PC-3 (cell line): ENCODE results near the gene CDC42SE2. TPM values are rescaled to one million over a fixed set of nuclear protein-coding genes. Genes with fewer than 3 reads are reported as not detected.
"Not testable (repeated sequence)": the region's sequence is repeated elsewhere in the genome, so short reads cannot be mapped to it uniquely, and the experiment has no call there.

Experiments
- ATAC-seq: fragments of 200-7000 bp; cut with Tn5 transposase; 2 replicates; pipeline ENCODE4 v1.9.1; 2020; ENCODE audit warnings: mild to moderate bottlenecking, moderate library complexity
- BruUV-seq: library from RNA; stranded (reverse); fragments of 400-500 nt; replicated peaks from 2 replicates; lab custom pipeline; 2021; lab: Mats Ljungman, UMichigan
- CTCF ChIA-PET: fragments of 300-600 bp; sonication (Branson Sonifier 250); formaldehyde crosslinking; loops from one replicate; lab custom pipeline; 2022; ENCODE audit warnings: antibody characterized with exemption; lab: Charles Lee
- POLR2A ChIA-PET: fragments of 300-600 bp; sonication (Branson Sonifier 250); formaldehyde crosslinking; loops from one replicate; lab custom pipeline; 2022; ENCODE audit warnings: antibody characterized with exemption; ENCODE audit not compliant: unreplicated experiment; lab: Charles Lee
- DNase-seq: peaks from one replicate; pipeline ENCODE4 v3.0.0-alpha.2; 2015
- H2AFZ ChIP-seq: fragments of 300-600 bp; sonication (generic); 2 replicates; pipeline ENCODE4 v1.6.0; 2016; ENCODE audit warnings: antibody characterized with exemption, low read length
- H3F3A ChIP-seq: fragments of 300-600 bp; sonication (generic); one replicate; pipeline ENCODE4 v1.6.0; 2017; ENCODE audit warnings: antibody characterized with exemption, low read length, control low read depth, mild to moderate bottlenecking; ENCODE audit not compliant: unreplicated experiment
- H3K27ac ChIP-seq: fragments of 300-600 bp; sonication (generic); 2 replicates; pipeline ENCODE4 v1.5.1; 2016; ENCODE audit warnings: mild to moderate bottlenecking, low read length
- H3K27me3 ChIP-seq: fragments of 300-600 bp; sonication (generic); 2 replicates; pipeline ENCODE4 v1.6.1; 2016; ENCODE audit warnings: low read length, mixed read lengths
- H3K36me3 ChIP-seq: fragments of 300-600 bp; sonication (generic); 2 replicates; pipeline ENCODE4 v1.6.1; 2016; ENCODE audit warnings: low read depth, mixed run types, low read length, mixed read lengths
- H3K4me1 ChIP-seq: fragments of 300-600 bp; sonication (generic); 2 replicates; pipeline ENCODE4 v1.5.1; 2016; ENCODE audit warnings: low read length; ENCODE audit not compliant: insufficient read depth
- H3K4me2 ChIP-seq: fragments of 300-600 bp; sonication (generic); 2 replicates; pipeline ENCODE4 v1.6.0; 2016; ENCODE audit warnings: low read length
- H3K4me3 ChIP-seq: fragments of 300-600 bp; sonication (generic); 2 replicates; pipeline ENCODE4 v1.5.1; 2016; ENCODE audit warnings: mild to moderate bottlenecking, low read length, mixed read lengths
- H3K79me2 ChIP-seq: fragments of 300-600 bp; sonication (generic); 2 replicates; pipeline ENCODE4 v1.6.1; 2017; ENCODE audit warnings: low read length, mixed read lengths
- H3K9ac ChIP-seq: fragments of 300-600 bp; sonication (generic); 2 replicates; pipeline ENCODE4 v1.6.0; 2016; ENCODE audit warnings: mild to moderate bottlenecking, low read length
- H3K9me2 ChIP-seq: fragments of 300-600 bp; sonication (generic); replicated peaks from 2 replicates; pipeline ENCODE4 v1.6.1; 2016; ENCODE audit warnings: mixed run types, low read length, mixed read lengths
- H3K9me3 ChIP-seq: fragments of 300-600 bp; sonication (generic); 2 replicates; pipeline ENCODE4 v1.6.1; 2016; ENCODE audit warnings: low read length, mixed read lengths
- H4K20me1 ChIP-seq: fragments of 300-600 bp; sonication (generic); 2 replicates; pipeline ENCODE4 v1.6.1; 2016; ENCODE audit warnings: low read length, mixed read lengths
- EZH2 ChIP-seq: fragments of 300-600 bp; sonication (generic); IDR thresholded peaks from one replicate; pipeline ENCODE4 v1.6.1; 2017; ENCODE audit warnings: antibody characterized with exemption, mild to moderate bottlenecking, low read length; ENCODE audit not compliant: unreplicated experiment
- EZH2phosphoT487 ChIP-seq: fragments of 300-600 bp; sonication (generic); IDR thresholded peaks from 2 replicates; pipeline ENCODE4 v1.6.1; 2018; ENCODE audit warnings: mild to moderate bottlenecking, antibody characterized with exemption, low read length, borderline replicate concordance
- intact Hi-C: fragments of 100-400 bp; cut with micrococcal nuclease; formaldehyde crosslinking; loops from 2 replicates; pipeline ENCODE4 v1.9.0; 2023
- total RNA-seq: library from RNA; depleted of rRNA; stranded (reverse); fragments of >200 nt; gene quantifications from 2 replicates; pipeline ENCODE4 v1.2.3, GENCODE V29; 2014
- TF ChIP-seq, protein P1 (sequence below): fragments of 300-600 bp; sonication (generic); conservative IDR thresholded peaks from 2 replicates; pipeline ENCODE4 v1.5.1; 2017; ENCODE audit warnings: antibody characterized with exemption, low read depth, mild to moderate bottlenecking, low read length

CDC42SE2 gene
- total RNA-seq, 1 experiment from 2014 or later, result 13.3 TPM

DNA sequence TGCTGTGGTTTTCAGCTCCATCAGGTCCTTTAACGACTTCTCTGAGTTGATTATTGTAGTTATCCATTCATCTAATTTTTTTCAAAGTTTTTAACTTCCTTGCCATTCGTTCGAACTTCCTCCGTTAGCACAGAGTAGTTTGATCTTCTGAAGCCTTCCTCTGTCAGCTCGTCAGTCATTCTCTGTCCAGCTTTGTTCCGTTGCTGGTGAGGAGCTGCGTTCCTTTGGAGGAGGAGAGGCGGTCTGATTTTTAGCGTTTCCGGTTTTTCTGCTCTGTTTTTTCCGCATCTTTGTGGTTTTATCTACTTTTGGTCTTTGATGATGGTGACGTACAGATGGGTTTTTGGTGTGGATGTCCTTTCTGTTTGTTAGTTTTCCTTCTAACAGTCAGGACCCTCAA, 72.9 kb downstream of the CDC42SE2 start:
- ATAC-seq, DNase-seq, POLR2A ChIA-PET: not testable (repeated sequence)

DNA sequence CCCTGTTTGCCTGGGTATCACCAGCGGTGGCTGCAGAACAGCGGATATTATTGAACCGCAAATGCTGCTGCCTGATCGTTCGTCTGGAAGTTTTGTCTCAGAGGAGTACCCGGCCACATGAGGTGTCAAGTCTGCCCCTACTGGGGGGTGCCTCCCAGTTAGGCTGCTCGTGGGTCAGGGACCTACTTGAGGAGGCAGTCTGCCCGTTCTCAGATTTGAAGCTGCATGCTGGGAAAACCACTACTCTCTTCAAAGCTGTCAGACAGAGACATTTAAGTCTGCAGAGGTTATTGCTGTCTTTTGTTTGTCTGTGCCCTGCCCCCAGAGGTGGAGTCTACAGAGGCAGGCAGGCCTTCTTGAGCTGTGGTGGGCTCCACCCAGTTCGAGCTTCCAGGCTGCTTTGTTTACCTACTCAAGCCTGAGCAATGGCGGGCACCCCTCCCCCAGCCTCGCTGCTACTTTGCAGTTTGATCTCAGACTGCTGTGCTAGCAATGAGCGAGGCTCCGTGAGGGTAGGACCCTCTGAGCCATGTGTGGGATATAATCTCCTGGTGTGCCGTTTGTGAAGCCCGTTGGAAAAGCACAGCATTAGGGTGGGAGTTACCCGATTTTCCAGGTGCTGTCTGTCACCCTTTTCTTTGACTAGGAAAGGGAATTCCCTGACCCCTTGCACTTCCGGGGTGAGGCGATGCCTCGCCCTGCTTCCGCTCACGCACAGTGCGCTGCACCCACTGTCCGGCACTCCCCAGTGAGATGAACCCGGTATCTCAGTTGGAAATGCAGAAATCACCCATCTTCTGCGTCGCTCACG, 73.6 kb downstream of the CDC42SE2 start:
- POLR2A ChIA-PET, H3K27me3 ChIP-seq: not testable (repeated sequence)

More for the DNA sequence above, 72.9 kb downstream of the CDC42SE2 start:
- H3K36me3 ChIP-seq, H3K27ac ChIP-seq, H3K79me2 ChIP-seq, H2AFZ ChIP-seq, H3K4me3 ChIP-seq, H3K9me3 ChIP-seq, intact Hi-C loops, H3K4me2 ChIP-seq, H3K27me3 ChIP-seq, BruUV-seq, H3K4me1 ChIP-seq, H3K9ac ChIP-seq, H4K20me1 ChIP-seq, CTCF ChIA-PET, H3K9me2 ChIP-seq, H3F3A ChIP-seq: not testable (repeated sequence)

DNA sequence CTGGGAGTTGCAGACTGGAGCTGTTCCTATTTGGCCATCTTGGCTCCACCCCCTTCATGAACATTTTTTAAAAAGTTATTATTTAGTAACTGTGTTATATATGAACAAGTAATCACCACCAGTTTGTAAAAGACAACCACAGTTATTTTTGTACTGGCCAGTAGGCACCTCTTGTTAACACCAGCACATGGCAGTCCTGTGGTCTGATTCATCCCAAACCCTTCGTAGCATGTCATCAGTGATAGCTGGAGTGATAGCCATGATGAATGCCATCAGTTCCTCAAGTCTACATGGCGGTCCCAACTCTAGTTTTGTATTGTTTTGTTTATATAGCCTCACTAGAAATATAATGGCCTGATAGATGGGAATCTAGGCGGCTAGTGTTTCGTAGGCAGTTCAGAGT, 74.2 kb downstream of the CDC42SE2 start:
- intact Hi-C loops, result no loop called here

More for the DNA sequence above, 73.6 kb downstream of the CDC42SE2 start:
- CTCF ChIA-PET, H3K27ac ChIP-seq, H3K4me3 ChIP-seq, H4K20me1 ChIP-seq, H3K9ac ChIP-seq, H3K9me2 ChIP-seq, DNase-seq, H3K4me2 ChIP-seq, H3K4me1 ChIP-seq, H3K9me3 ChIP-seq, H3K36me3 ChIP-seq, ATAC-seq, H2AFZ ChIP-seq, BruUV-seq, intact Hi-C loops, H3F3A ChIP-seq, H3K79me2 ChIP-seq: not testable (repeated sequence)

DNA sequence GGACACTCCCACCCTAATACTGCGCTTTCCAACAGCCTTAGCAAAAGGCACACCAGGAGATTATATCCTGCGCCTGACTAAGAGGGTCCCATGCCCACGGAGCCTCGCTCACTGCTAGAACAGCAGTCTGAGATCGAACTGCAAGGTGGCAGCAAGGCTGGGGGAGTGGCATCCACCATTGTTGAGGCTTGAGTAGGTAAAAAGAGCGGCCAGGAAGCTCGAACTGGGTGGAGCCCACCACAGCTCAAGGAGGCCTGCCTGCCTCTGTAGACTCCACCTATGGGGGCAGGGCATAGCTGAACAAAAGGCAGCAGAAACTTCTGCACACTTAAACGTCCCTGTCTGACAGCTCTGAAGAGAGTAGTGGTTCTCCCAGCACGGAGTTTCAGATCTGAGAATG, 80.4 kb downstream of the CDC42SE2 start:
- H3K9me3 ChIP-seq, H3K4me1 ChIP-seq, CTCF ChIA-PET, DNase-seq, H3K4me3 ChIP-seq, H3K79me2 ChIP-seq, BruUV-seq, H3K9ac ChIP-seq, H4K20me1 ChIP-seq, H3K36me3 ChIP-seq, POLR2A ChIA-PET, H3K27me3 ChIP-seq, H2AFZ ChIP-seq, ATAC-seq, H3K27ac ChIP-seq, H3K9me2 ChIP-seq, H3F3A ChIP-seq, intact Hi-C loops, H3K4me2 ChIP-seq: not testable (repeated sequence)

More for the DNA sequence above, 74.2 kb downstream of the CDC42SE2 start:
- CTCF ChIA-PET, result no interaction called here
- no peaks in the 10 kb centered on the region for H3F3A ChIP-seq
- H3K27ac ChIP-seq, result no peak overlapping the region
- ATAC-seq (no peak), DNase-seq (no peak)
- no peaks in the 10 kb centered on the region for H3K9me3 ChIP-seq
- H3K36me3 ChIP-seq, result no peaks in the 10 kb centered on the region
- no peaks in the 10 kb centered on the region for H3K9me2 ChIP-seq
- no peaks in the 10 kb centered on the region for H4K20me1 ChIP-seq
- TF ChIP-seq, protein P1, sequence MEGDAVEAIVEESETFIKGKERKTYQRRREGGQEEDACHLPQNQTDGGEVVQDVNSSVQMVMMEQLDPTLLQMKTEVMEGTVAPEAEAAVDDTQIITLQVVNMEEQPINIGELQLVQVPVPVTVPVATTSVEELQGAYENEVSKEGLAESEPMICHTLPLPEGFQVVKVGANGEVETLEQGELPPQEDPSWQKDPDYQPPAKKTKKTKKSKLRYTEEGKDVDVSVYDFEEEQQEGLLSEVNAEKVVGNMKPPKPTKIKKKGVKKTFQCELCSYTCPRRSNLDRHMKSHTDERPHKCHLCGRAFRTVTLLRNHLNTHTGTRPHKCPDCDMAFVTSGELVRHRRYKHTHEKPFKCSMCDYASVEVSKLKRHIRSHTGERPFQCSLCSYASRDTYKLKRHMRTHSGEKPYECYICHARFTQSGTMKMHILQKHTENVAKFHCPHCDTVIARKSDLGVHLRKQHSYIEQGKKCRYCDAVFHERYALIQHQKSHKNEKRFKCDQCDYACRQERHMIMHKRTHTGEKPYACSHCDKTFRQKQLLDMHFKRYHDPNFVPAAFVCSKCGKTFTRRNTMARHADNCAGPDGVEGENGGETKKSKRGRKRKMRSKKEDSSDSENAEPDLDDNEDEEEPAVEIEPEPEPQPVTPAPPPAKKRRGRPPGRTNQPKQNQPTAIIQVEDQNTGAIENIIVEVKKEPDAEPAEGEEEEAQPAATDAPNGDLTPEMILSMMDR, result no peak
- no peak for TF ChIP-seq EZH2
- no peak for TF ChIP-seq EZH2phosphoT487
- H3K27me3 ChIP-seq, result no peaks in the 10 kb centered on the region
- H3K79me2 ChIP-seq, result no peaks in the 10 kb centered on the region
- POLR2A ChIA-PET, result no interaction called here
- no peak overlapping the region for H3K4me3 ChIP-seq
- BruUV-seq, result no TSS peak
- H2AFZ ChIP-seq, result no peak overlapping the region
- H3K9ac ChIP-seq, result no peak overlapping the region
- no peaks in the 10 kb centered on the region for H3K4me1 ChIP-seq
- no peak overlapping the region for H3K4me2 ChIP-seq

DNA sequence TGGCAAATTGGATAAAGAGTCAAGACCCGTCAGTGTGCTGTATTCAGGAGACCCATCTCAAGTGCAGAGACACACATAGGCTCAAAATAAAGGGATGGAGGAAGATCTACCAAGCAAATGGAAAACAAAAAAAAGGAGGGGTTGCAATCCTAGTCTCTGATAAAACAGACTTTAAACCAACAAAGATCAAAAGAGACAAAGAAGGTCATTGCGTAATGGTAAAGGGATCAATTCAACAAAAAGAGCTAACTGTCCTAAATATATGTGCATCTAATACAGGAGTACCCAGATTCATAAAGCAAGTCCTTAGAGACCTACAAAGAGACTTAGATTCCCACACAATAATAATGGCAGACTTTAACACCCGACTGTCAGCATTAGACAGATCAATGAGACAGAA, 82.4 kb downstream of the CDC42SE2 start:
- H2AFZ ChIP-seq, CTCF ChIA-PET, intact Hi-C loops, H3K27me3 ChIP-seq, H3K9me2 ChIP-seq, POLR2A ChIA-PET, H3K4me3 ChIP-seq, H3K79me2 ChIP-seq, H4K20me1 ChIP-seq, H3K27ac ChIP-seq, H3K36me3 ChIP-seq, H3K9ac ChIP-seq, ATAC-seq, DNase-seq, H3K4me2 ChIP-seq, H3K4me1 ChIP-seq, BruUV-seq, H3F3A ChIP-seq, H3K9me3 ChIP-seq: not testable (repeated sequence)
